Stimulated activated CD4-positive, alpha-beta T cell treated with anti-CD3 and anti-CD28 coated beads, Interleukin-4, amount 100 ng/mL, for 48 hours (primary cell): ENCODE results near the gene RSPH10B.
"Not testable (repeated sequence)": the region's sequence is repeated elsewhere in the genome, so short reads cannot be mapped to it uniquely, and the experiment has no call there.

Experiments
- DNase-seq, 2 donors: peaks; one replicate each; pipeline ENCODE4 v3.0.0-alpha.2; 2020; ENCODE audit warnings: low read depth in 2 of 2

Gene RSPH10B

DNA sequence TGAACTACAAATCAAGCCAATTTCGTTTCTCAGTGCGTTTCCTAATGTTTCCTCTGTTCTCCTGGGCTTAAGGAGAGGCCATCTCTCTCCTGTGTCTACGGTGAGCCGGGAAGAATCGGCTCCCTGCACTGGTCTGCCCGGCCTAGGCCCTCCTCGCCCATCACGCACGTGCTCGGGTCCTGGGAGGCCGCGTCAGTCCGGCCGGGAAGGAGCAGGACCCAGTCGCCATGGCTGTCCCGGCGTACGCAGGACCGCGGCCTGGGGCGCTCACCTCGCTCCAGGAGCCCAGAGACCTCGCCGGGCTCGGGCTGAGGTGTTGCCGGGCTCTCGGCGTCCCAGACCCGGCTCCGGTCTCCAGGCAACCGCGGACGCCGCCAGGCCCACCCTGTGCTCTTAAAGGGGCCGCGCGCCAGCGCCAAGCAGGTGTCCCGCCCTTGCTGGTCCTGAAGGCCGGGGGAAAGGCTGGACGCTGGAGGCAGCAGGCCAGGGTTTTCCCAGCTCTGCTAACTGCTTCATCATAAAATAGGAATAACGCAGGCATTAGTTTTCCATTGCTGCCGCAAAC lies at the start of gene RSPH10B:
Gene RSPH10B (minus strand): TSS at position 343 of the 565 bp plus-strand sequence. CDS start 3,573 bp downstream, outside the sequence.
- DNase-seq: not testable (repeated sequence)

DNA sequence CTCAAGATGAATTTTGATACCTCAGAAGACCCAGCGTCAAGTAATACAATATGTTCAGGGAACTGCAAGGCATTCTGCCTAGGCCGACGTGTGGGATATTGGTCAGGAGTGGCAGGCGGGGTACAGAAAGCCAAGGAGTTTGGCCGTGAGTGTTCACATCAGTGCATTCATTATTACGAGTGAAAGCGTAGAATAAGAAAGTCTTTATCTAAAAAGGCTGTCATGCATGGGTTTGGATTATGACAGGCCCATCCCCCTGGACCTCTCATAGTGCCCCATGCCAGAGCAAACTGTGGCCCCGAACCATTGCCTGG lies 46.1 kb upstream of the RSPH10B start:
- DNase-seq: no peak

GRCh38 chr7:6015917-6016652 lies 45.6 kb upstream of the RSPH10B start:
- DNase-seq: no peak

DNA sequence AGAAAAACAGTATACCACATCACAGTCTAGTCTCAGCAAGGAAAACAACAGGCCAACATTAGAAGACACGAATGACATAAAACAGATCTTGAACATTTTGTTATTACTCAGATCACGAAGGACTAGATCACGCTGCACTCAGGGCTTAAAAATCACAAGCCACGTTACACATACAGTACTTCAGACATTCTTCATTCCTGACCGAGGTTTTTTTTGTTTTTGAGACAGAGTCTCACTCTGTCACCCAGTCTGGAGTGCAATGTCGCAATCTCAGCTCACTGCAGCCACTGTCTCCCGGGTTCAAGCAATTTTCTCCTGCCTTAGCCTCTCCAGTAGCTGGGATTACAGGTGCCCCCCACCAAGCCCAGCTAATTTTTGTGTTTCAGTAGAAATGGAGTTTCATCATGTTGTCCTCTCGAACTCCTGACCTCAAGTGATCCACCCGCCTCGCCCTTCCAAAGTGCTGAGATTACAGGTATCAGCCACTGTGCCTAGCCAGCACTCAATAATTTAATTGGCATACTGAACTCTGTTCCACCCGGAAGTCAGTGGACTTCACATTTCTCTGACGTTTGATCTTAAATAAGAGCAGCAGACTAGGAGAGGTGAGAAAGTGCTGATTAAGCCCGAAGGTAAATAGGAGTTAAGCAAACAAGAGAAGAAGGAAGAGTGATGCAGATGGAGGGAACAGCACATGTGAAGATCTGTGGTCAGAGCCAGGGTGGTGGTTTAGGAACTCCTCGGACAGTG lies 42.0 kb upstream of the RSPH10B start:
- no peak for DNase-seq

GRCh38 chr7:6011541-6011940 lies 41.1 kb upstream of the RSPH10B start:
- no peak for DNase-seq

DNA sequence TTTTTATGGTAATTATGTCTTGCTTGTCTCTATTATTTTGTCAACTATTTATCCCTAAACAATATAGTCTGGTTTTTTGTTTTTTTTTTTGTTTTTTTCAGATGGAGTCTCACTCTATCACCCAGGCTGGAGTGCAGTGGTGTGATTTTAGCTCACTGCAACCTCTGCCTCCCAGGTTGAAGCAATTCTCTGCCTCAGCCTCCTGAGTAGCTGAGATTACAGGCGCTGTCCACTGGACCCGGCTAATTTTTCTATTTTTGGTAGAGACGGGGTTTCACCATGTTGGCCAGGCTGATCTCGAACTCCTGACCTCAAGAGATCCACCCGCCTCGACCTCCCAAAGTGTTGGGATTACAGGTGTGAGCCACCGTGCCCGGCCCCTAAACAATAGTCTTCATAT lies 39.9 kb upstream of the RSPH10B start:
- DNase-seq: not testable (repeated sequence)

DNA sequence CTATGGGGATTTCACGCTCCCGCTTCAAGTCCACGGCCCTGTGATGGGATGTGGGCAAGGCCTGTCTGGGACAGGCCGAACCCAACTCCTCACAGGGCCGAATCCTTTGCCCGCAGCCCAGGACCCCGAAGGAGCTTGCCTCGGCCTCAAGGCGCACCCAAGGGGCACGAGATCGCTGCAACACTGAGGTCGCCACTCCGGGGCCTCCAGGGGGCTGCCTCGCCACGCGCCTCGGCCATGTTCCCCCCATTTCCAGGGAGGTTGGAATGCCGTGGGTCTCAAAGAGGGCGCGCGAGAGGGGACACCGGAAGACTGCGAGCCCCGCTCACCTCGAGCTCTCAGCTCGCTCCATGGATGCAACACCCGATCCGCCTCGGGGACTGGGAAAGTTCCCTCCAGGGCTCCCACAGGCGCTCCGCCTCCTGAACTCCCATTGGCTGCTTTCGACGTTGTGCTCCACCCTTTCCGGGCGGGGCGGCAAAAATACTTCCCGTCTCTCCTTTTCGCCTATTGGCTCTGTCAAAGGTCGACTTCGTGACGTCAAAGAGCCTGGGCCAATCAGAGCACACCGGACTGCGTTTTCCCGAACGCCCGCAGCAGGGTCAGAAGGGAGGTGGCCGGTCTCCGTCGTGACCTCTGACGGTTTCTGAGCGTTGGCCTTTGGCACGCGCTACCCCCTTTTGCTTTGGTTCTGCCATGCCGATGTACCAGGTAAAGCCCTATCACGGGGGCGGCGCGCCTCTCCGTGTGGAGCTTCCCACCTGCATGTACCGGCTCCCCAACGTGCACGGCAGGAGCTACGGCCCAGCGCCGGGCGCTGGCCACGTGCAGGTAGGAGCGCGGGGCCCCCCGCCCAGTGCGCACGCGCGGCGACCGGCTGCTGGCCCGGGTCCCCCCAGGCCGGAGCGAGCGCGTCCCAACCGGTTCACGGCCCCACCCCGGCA lies 38.5 kb upstream of the RSPH10B start, which contains the start of the genes AIMP2 and PMS2:
Gene AIMP2 (plus strand): TSS at position 605 of the 944 bp plus-strand sequence. CDS start 92 bp downstream, at position 697.
Gene PMS2 (minus strand): TSS at position 382 of the 944 bp plus-strand sequence. CDS start 30 bp downstream, at position 352.
- DNase-seq: peak; percentile 93 to 97

DNA sequence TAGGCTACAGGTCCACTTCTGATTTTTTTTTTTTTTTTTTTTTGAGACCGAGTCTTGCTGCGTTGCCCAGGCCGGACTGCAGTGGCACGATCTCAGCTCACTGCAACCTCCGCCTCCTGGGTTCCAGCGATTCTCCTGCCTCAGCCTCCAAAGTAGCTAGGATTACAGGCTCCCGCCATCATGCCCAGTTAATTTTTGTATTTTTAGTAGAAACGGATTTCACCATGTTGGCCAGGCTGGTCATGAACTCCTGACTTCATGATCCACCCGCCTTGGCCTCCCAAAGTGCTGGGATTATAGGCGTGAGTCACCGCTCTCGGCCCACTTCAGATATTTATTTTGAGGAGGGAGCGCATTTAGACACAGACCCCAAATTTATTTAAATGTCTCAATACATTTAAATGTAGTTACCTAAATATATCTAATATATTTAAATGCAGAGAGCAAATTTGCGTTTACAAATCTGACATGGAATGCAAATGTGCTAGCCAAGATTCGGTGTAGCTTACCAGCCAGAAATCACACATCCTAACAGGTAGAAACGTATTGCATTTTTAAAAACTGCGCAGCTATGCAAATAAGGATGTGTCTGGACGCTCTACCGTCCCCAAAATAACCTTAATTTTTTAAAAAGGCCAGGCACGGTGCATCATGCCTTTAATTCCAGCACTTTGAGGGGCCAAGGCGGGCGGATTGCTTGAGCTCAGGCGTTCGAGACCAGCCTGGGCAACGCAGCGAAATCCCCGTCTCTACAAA lies 37.5 kb upstream of the RSPH10B start:
- not testable (repeated sequence) for DNase-seq

DNA sequence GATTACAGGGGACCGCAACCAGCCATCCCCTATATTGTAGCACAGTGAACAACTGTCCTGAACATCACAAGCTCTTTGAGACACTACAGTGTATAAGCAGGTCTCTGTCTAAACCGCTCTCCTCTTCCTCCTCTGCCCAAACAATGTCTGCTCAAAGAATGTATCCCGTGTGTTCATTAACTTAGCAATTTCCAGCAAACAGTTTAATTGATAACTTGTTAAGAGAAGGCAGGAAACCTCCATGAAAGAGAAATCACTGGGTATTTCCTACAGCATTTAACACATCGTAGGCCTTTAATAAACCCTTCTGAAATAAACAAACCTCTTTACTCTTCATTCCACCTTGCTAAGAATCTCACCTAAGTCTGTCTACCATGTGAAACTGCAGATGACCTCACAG lies 36.9 kb upstream of the RSPH10B start:
- DNase-seq: no peak

DNA sequence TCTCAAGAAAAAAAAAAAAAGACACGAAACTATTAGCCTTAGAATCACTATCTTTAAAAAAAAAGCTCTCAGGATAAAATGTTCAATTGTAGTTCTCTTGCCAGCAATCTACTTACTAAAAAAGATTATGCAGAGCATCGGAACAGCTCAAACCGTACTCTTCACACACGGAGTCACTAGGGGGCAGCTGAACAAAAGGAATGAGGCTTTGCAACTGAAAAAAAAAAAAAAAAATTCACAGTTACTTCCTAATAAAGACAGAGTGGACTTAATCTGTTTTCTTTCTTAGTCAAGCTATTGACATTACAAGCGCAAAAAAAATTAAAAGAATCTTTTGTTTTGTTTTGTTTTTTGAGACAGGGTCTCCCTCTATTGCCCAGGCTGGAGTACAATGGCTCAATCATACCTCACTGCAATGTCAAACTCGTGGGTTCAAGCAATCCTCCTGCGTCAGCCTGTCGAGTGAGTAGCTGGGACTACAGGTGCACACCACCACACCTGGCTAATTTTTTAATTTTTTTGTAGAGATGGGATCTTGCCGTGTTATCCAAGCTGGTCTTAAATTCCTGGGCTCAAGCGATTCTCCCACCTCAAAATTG lies 26.8 kb upstream of the RSPH10B start:
- no peak for DNase-seq

GRCh38 chr7:5987061-5987460 lies 16.6 kb upstream of the RSPH10B start:
- not testable (repeated sequence) for DNase-seq

- not testable (repeated sequence) for DNase-seq
These were observed 9.3 kb upstream of the RSPH10B start for GRCh38 chr7:5979680-5980314.

- not testable (repeated sequence) for DNase-seq
These were observed 3.1 kb upstream of the RSPH10B start for GRCh38 chr7:5973580-5973979.

- DNase-seq: not testable (repeated sequence)
These were observed 6.7 kb downstream of the RSPH10B start for GRCh38 chr7:5963810-5964209.

GRCh38 chr7:5963205-5963604 lies 7.3 kb downstream of the RSPH10B start:
- DNase-seq: not testable (repeated sequence)

GRCh38 chr7:5934945-5935450 lies 35.5 kb downstream of the RSPH10B start:
- DNase-seq: not testable (repeated sequence)

- DNase-seq: not testable (repeated sequence)
These were observed 38.4 kb downstream of the RSPH10B start for GRCh38 chr7:5931905-5932644.

GRCh38 chr7:5931250-5931649 lies 39.2 kb downstream of the RSPH10B start:
- not testable (repeated sequence) for DNase-seq

DNA sequence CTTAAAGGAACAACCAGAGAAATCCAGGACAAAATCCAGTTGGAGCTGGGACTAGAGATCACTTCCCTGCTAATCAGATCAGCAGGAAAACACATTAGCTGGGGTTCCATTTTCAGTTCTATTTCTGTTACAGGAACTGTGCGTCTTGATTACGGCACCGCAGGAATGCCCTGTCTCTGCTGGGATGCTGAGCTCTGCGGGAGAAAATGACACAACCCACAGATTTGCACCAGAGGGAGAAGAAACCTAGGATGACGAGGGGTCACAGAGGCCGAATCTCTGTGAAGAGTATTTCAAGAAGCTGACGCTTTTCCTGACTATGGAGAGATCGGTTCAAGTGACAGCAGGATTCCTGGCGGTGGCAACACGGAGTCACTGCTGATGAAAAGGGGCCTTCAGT lies 40.2 kb downstream of the RSPH10B start:
- DNase-seq: not testable (repeated sequence)
